B cell (primary cell): ENCODE results near the gene RPS19.

Experiments
- CTCF ChIP-seq: fragments of 200-600 bp; IDR thresholded peaks from one replicate; pipeline ENCODE4 v1.8.0; 2022; ENCODE audit warnings: antibody characterized with exemption, mild to moderate bottlenecking
- EZH2 ChIP-seq: IDR thresholded peaks from 2 replicates; pipeline ENCODE4 v1.6.1; 2012; ENCODE audit warnings: borderline replicate concordance, low read depth, mild to moderate bottlenecking, moderate library complexity, low read length; ENCODE audit not compliant: insufficient read depth, poor library complexity, severe bottlenecking

GRCh38 chr19:41853768-41854167, 6.3 kb upstream of the RPS19 start:
- TF ChIP-seq CTCF (no peak), EZH2 (no peak)
